ENCODE data around the gene NCOA1. TPM values are rescaled to one million over a fixed set of nuclear protein-coding genes. Genes with fewer than 3 reads are reported as not detected.
"Not testable (repeated sequence)": the region's sequence is repeated elsewhere in the genome, so short reads cannot be mapped to it uniquely, and the experiment has no call there.

Gene NCOA1
- total RNA-seq, 2 donors from 2014 or later = 34.9 to 58.3 TPM

GRCh38 chr2:24672589-24672988 is 181.5 kb downstream of the NCOA1 start:
- Histone ChIP-seq H3K27me3 (replicated peaks; ENCODE audit: insufficient read depth) (no peaks in the 10 kb centered on the region), H3K4me3 (no peak overlapping the region), H3K4me1 (ENCODE audit: control insufficient read depth in 1 of 2, low read depth in 2 of 2) (no peaks in the 10 kb centered on the region), H3K27ac (no peak overlapping the region), H3K9me3 (no peaks in the 10 kb centered on the region), H3K36me3 (peaks cover 2% of the 10 kb centered on the region)
- no peak for ATAC-seq (ENCODE audit: insufficient number of reproducible peaks, low FRiP score, low read depth)
- no peak for DNase-seq (ENCODE audit: low spot score)
- no peak for TF ChIP-seq CTCF (IDR thresholded peaks at IDR 0.05)

GRCh38 chr2:24675338-24675737 is 184.3 kb downstream of the NCOA1 start:
- no peak for TF ChIP-seq CTCF (IDR thresholded peaks at IDR 0.05)
- H3K4me3 ChIP-seq = no peak overlapping the region

GRCh38 chr2:24676493-24676892 is 185.4 kb downstream of the NCOA1 start:
- no peak for ATAC-seq (ENCODE audit: insufficient number of reproducible peaks, low FRiP score, low read depth)
- Histone ChIP-seq H3K4me1 (ENCODE audit: control insufficient read depth in 1 of 2, low read depth in 2 of 2) (no peaks in the 10 kb centered on the region), H3K4me3 (no peak overlapping the region), H3K27me3 (replicated peaks; ENCODE audit: insufficient read depth) (no peaks in the 10 kb centered on the region), H3K36me3 (peaks cover 2% of the 10 kb centered on the region), H3K9me3 (no peaks in the 10 kb centered on the region), H3K27ac (no peak overlapping the region)
- no peak for DNase-seq (ENCODE audit: low spot score)
- TF ChIP-seq CTCF (IDR thresholded peaks at IDR 0.05) = no peak

More at GRCh38 chr2:24675338-24675737, 184.3 kb downstream of the NCOA1 start:
- Histone ChIP-seq H3K27me3 (replicated peaks; ENCODE audit: insufficient read depth) (no peaks in the 10 kb centered on the region), H3K4me1 (ENCODE audit: control insufficient read depth in 1 of 2, low read depth in 2 of 2) (no peaks in the 10 kb centered on the region), H3K9me3 (no peaks in the 10 kb centered on the region), H3K36me3 (peaks cover 2% of the 10 kb centered on the region), H3K27ac (no peak overlapping the region)
- DNase-seq (ENCODE audit: low spot score) (no peak), ATAC-seq (ENCODE audit: insufficient number of reproducible peaks, low FRiP score, low read depth) (no peak)

- not testable (repeated sequence) for H3K36me3 ChIP-seq; H3K27ac ChIP-seq; H3K4me1 ChIP-seq (ENCODE audit: control insufficient read depth in 1 of 2, low read depth in 2 of 2); H3K27me3 ChIP-seq (replicated peaks; ENCODE audit: insufficient read depth); ATAC-seq (ENCODE audit: insufficient number of reproducible peaks, low FRiP score, low read depth); H3K4me3 ChIP-seq; DNase-seq (ENCODE audit: low spot score); H3K9me3 ChIP-seq
Observed at GRCh38 chr2:24678066-24678465, 187.0 kb downstream of the NCOA1 start.

- no peak for TF ChIP-seq CTCF (IDR thresholded peaks at IDR 0.05)
- Histone ChIP-seq H3K4me1 (ENCODE audit: control insufficient read depth in 1 of 2, low read depth in 2 of 2) (no peaks in the 10 kb centered on the region), H3K4me3 (no peak overlapping the region), H3K36me3 (no peaks in the 10 kb centered on the region), H3K9me3 (no peaks in the 10 kb centered on the region), H3K27ac (no peak overlapping the region), H3K27me3 (replicated peaks; ENCODE audit: insufficient read depth) (no peaks in the 10 kb centered on the region)
- DNase-seq (ENCODE audit: low spot score) (no peak), ATAC-seq (ENCODE audit: insufficient number of reproducible peaks, low FRiP score, low read depth) (no peak)
Observed at GRCh38 chr2:24680196-24680595, 189.1 kb downstream of the NCOA1 start.

GRCh38 chr2:24682304-24682703 is 191.2 kb downstream of the NCOA1 start:
- H3K4me1 ChIP-seq (ENCODE audit: control insufficient read depth in 1 of 2, low read depth in 2 of 2) = no peaks in the 10 kb centered on the region
- DNase-seq (ENCODE audit: low spot score) (no peak), ATAC-seq (ENCODE audit: insufficient number of reproducible peaks, low FRiP score, low read depth) (no peak)
- TF ChIP-seq CTCF (IDR thresholded peaks at IDR 0.05) = no peak
- no peaks in the 10 kb centered on the region for H3K27me3 ChIP-seq (replicated peaks; ENCODE audit: insufficient read depth)
- H3K36me3 ChIP-seq = no peaks in the 10 kb centered on the region
- no peak overlapping the region for H3K27ac ChIP-seq
- H3K4me3 ChIP-seq = no peak overlapping the region
- no peaks in the 10 kb centered on the region for H3K9me3 ChIP-seq
